Neural cell (in vitro differentiated cells): ENCODE measurements around the gene SELENOO. TPM values are rescaled to one million over a fixed set of nuclear protein-coding genes. Genes with fewer than 3 reads are reported as not detected.
A peak's percentile ranks its signal among the peaks of the same experiment; 100 is the strongest.

Source experiments
- H2AFZ ChIP-seq: fragments of 200-600, 300-800 bp; sonication (generic), shearing (Covaris generic); 2 replicates; pipeline ENCODE4 v1.6.0; 2014; ENCODE audit warnings: low read depth, mild to moderate bottlenecking, antibody characterized with exemption, low read length, moderate library complexity
- H3F3A ChIP-seq: fragments of 200-600 bp; shearing (Covaris generic); 2 replicates; pipeline ENCODE4 v1.6.1; 2016; ENCODE audit warnings: mild to moderate bottlenecking, moderate library complexity, mixed read lengths, antibody characterized with exemption, low read length; ENCODE audit not compliant: insufficient read depth, poor library complexity, severe bottlenecking
- H3K27ac ChIP-seq: fragments of 200-600, 300-800 bp; sonication (generic), shearing (Covaris generic); 2 replicates; pipeline ENCODE4 v1.5.1; 2014; ENCODE audit warnings: mild to moderate bottlenecking, low read length, moderate library complexity
- H3K27me3 ChIP-seq: fragments of 300-800, 200-600 bp; sonication (generic), shearing (Covaris generic); 2 replicates; pipeline ENCODE4 v1.6.0; 2014; ENCODE audit warnings: mild to moderate bottlenecking, low read depth, low read length, moderate library complexity; ENCODE audit not compliant: insufficient read depth
- H3K36me3 ChIP-seq: fragments of 300-800, 200-600 bp; sonication (generic), shearing (Covaris generic); 2 replicates; pipeline ENCODE4 v1.5.1; 2014; ENCODE audit warnings: mild to moderate bottlenecking, antibody characterized with exemption, low read length, moderate library complexity; ENCODE audit not compliant: insufficient read depth
- H3K4me2 ChIP-seq: fragments of 300-800, 200-600 bp; sonication (generic), shearing (Covaris generic); 2 replicates; pipeline ENCODE4 v1.6.0; 2014; ENCODE audit warnings: mild to moderate bottlenecking, low read length
- H3K4me3 ChIP-seq: fragments of 300-800, 200-600 bp; sonication (generic), shearing (Covaris generic); 2 replicates; pipeline ENCODE4 v1.5.1; 2014; ENCODE audit warnings: mild to moderate bottlenecking, low read length, moderate library complexity
- H3K79me2 ChIP-seq: fragments of 200-600 bp; shearing (Covaris generic); replicated peaks from 2 replicates; pipeline ENCODE4 v1.6.0; 2014; ENCODE audit warnings: mild to moderate bottlenecking, low read length, moderate library complexity; ENCODE audit not compliant: insufficient read depth
- H3K9ac ChIP-seq: fragments of 300-800, 200-600 bp; sonication (generic), shearing (Covaris generic); 2 replicates; pipeline ENCODE4 v1.6.1; 2016; ENCODE audit warnings: mild to moderate bottlenecking, low read length, mixed read lengths
- H3K9me2 ChIP-seq: fragments of 200-600 bp; shearing (Covaris generic); 2 replicates; pipeline ENCODE4 v1.6.1; 2016; ENCODE audit warnings: mild to moderate bottlenecking, low read length, mixed read lengths; ENCODE audit not compliant: insufficient read depth
- H3K9me3 ChIP-seq: fragments of 200-600, 300-800 bp; sonication (generic), shearing (Covaris generic); 2 replicates; pipeline ENCODE4 v1.6.1; 2016; ENCODE audit warnings: mild to moderate bottlenecking, mixed run types, low read length, moderate library complexity, mixed read lengths
- H4K20me1 ChIP-seq: fragments of 200-600 bp; shearing (Covaris generic); 2 replicates; pipeline ENCODE4 v1.6.1; 2016; ENCODE audit warnings: mild to moderate bottlenecking, mixed run types; ENCODE audit not compliant: insufficient read depth
- EP300 ChIP-seq: fragments of 450-650 bp; conservative IDR thresholded peaks from 2 replicates; pipeline ENCODE4 v1.6.1; 2014; ENCODE audit warnings: antibody characterized with exemption, mild to moderate bottlenecking, moderate library complexity; ENCODE audit not compliant: poor library complexity, severe bottlenecking
- EZH2 ChIP-seq: fragments of 200-600, 300-800 bp; shearing (Covaris generic), sonication (generic); IDR thresholded peaks from 2 replicates; pipeline ENCODE4 v1.6.1; 2014; ENCODE audit warnings: antibody characterized with exemption, low read length, borderline replicate concordance, mild to moderate bottlenecking; ENCODE audit not compliant: insufficient read depth, poor library complexity, severe bottlenecking
- MXI1 ChIP-seq: fragments of 450-650 bp; conservative IDR thresholded peaks from 2 replicates; pipeline ENCODE4 v1.6.1; 2014; ENCODE audit warnings: antibody characterized with exemption, mild to moderate bottlenecking; ENCODE audit not compliant: poor library complexity, severe bottlenecking
- POLR2AphosphoS5 ChIP-seq: IDR thresholded peaks from 2 replicates; pipeline ENCODE4 v1.6.1; 2012
- RAD21 ChIP-seq: fragments of 450-650 bp; conservative IDR thresholded peaks from 2 replicates; pipeline ENCODE4 v1.6.1; 2014; ENCODE audit warnings: antibody characterized with exemption, mild to moderate bottlenecking, moderate library complexity
- REST ChIP-seq: IDR thresholded peaks from 2 replicates; pipeline ENCODE4 v1.6.1; 2012; ENCODE audit warnings: borderline replicate concordance
- SMC3 ChIP-seq: fragments of 450-650 bp; conservative IDR thresholded peaks from 2 replicates; pipeline ENCODE4 v1.6.1; 2014; ENCODE audit warnings: antibody characterized with exemption, mild to moderate bottlenecking, moderate library complexity; ENCODE audit not compliant: poor library complexity
- TAF1 ChIP-seq: IDR thresholded peaks from 2 replicates; pipeline ENCODE4 v1.6.1; 2012; ENCODE audit warnings: low read depth
- polyA plus RNA-seq: library from polyadenylated mRNA; depleted of rRNA; stranded (reverse); fragments of >200 nt; gene quantifications from 2 replicates; pipeline ENCODE4 v1.2.3, GENCODE V29; 2014
- TF ChIP-seq, protein P1 (sequence below): fragments of 450-650 bp; IDR thresholded peaks from 2 replicates; pipeline ENCODE4 v1.5.1; 2014; ENCODE audit warnings: antibody characterized with exemption, mild to moderate bottlenecking, moderate library complexity; ENCODE audit not compliant: poor library complexity, severe bottlenecking

SELENOO gene
- polyA plus RNA-seq, 1 donor from 2014 or later = 42.0 TPM

GRCh38 chr22:50199829-50200460 lies 866 bp upstream of the SELENOO start:
- Histone ChIP-seq H3K4me2 (peak overlapping the region; percentile 62), H3K36me3 (peaks cover 11% of the 10 kb centered on the region), H4K20me1 (peaks cover 3% of the 10 kb centered on the region), H3K9me2 (no peaks in the 10 kb centered on the region), H3K27me3 (no peaks in the 10 kb centered on the region), H3K9me3 (no peaks in the 10 kb centered on the region), H3K9ac (peak overlapping the region; percentile 81), H3F3A (no peaks in the 10 kb centered on the region), H2AFZ (no peak overlapping the region), H3K4me3 (peak overlapping the region; percentile 82), H3K27ac (peak overlapping the region; percentile 42), H3K79me2 (peaks cover 20% of the 10 kb centered on the region)
- TF ChIP-seq EP300 (no peak), TAF1 (no peak), MXI1 (no peak), EZH2 (no peak), REST (no peak), POLR2AphosphoS5 (no peak), SMC3 (no peak), RAD21 (no peak)
- TF ChIP-seq, protein P1, sequence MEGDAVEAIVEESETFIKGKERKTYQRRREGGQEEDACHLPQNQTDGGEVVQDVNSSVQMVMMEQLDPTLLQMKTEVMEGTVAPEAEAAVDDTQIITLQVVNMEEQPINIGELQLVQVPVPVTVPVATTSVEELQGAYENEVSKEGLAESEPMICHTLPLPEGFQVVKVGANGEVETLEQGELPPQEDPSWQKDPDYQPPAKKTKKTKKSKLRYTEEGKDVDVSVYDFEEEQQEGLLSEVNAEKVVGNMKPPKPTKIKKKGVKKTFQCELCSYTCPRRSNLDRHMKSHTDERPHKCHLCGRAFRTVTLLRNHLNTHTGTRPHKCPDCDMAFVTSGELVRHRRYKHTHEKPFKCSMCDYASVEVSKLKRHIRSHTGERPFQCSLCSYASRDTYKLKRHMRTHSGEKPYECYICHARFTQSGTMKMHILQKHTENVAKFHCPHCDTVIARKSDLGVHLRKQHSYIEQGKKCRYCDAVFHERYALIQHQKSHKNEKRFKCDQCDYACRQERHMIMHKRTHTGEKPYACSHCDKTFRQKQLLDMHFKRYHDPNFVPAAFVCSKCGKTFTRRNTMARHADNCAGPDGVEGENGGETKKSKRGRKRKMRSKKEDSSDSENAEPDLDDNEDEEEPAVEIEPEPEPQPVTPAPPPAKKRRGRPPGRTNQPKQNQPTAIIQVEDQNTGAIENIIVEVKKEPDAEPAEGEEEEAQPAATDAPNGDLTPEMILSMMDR = no peak

DNA sequence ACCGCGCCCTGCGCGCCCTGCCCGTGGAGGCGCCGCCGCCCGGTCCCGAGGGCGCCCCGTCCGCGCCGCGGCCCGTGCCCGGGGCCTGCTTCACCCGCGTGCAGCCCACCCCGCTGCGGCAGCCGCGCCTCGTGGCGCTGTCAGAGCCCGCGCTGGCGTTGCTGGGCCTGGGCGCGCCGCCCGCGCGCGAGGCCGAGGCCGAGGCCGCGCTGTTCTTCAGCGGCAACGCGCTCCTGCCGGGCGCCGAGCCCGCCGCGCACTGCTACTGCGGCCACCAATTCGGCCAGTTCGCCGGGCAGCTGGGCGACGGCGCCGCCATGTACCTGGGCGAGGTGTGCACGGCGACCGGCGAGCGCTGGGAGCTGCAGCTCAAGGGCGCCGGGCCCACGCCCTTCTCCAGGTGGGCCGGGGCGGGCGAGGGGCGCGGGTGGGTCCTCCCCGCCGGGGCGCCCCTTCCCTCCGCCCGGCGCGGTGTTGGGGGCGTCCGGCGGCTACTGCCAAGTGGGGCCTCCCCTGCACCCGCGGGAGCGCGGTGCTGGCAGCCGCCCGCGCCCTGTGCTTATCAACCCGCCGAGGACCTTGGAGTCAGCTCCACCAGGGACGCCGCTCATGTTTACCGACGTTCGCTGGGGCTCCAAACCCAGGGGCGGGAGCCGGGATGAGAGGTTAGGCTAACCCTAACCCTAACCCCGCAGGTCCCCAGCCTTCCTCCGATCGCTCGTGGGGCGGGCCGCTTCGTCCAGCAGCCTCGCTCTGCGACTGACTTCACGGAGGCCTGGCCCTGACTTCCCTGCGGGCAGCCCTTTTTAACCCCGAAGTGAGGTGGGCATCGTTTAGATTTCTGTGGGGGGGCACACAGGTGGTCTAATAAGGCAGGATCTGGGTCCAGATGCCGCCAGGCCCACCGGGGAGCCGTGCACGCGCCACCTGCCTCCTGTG lies 649 bp downstream of the SELENOO start:
- no peaks in the 10 kb centered on the region for H3F3A ChIP-seq
- H2AFZ ChIP-seq = no peak overlapping the region
- peak overlapping the region; percentile 86 for H3K4me3 ChIP-seq
- peaks cover 20% of the 10 kb centered on the region for H3K79me2 ChIP-seq
- no peaks in the 10 kb centered on the region for H3K9me2 ChIP-seq
- H4K20me1 ChIP-seq = peaks cover 3% of the 10 kb centered on the region
- no peaks in the 10 kb centered on the region for H3K27me3 ChIP-seq
- peak overlapping the region; percentile 94 for H3K4me2 ChIP-seq
- H3K9me3 ChIP-seq = no peaks in the 10 kb centered on the region
- peak overlapping the region; percentile 81 for H3K9ac ChIP-seq
- H3K36me3 ChIP-seq = peaks cover 11% of the 10 kb centered on the region
- no peak overlapping the region for H3K27ac ChIP-seq
- TF ChIP-seq MXI1 (peak; percentile 77), REST (no peak)
